A673 (cell line): ENCODE data around the gene ACOT7. TPM values are rescaled to one million over a fixed set of nuclear protein-coding genes. Genes with fewer than 3 reads are reported as not detected.

Source experiments
- BruUV-seq: library from RNA; stranded (reverse); fragments of 400-500 nt; replicated peaks from 2 replicates; lab custom pipeline; 2021; lab: Mats Ljungman, UMichigan
- CTCF ChIA-PET: fragments of 300-600 bp; sonication (Branson Sonifier 250); formaldehyde crosslinking; loops from one replicate; lab custom pipeline; 2022; ENCODE audit warnings: antibody characterized with exemption; lab: Charles Lee
- POLR2A ChIA-PET: fragments of 300-600 bp; sonication (Branson Sonifier 250); formaldehyde crosslinking; loops from one replicate; lab custom pipeline; 2022; ENCODE audit warnings: antibody characterized with exemption; ENCODE audit not compliant: low non-redundant PET; lab: Charles Lee
- DNase-seq: peaks from one replicate; pipeline ENCODE4 v3.0.0-alpha.2; 2015; ENCODE audit warnings: low spot score
- H3K27ac ChIP-seq: fragments of 200-600 bp; sonication (generic); 2 replicates; pipeline ENCODE4 v1.5.1; 2016; ENCODE audit warnings: mixed run types, low read depth, mild to moderate bottlenecking, mixed read lengths, antibody characterized with exemption, low read length; ENCODE audit not compliant: poor library complexity, severe bottlenecking
- H3K27me3 ChIP-seq: fragments of 200-600 bp; sonication (generic); replicated peaks from 2 replicates; pipeline ENCODE4 v1.6.1; 2017; ENCODE audit warnings: mixed run types, low read depth, mild to moderate bottlenecking, mixed read lengths, antibody characterized with exemption, low read length; ENCODE audit not compliant: insufficient read depth, poor library complexity
- H3K36me3 ChIP-seq: fragments of 200-600 bp; sonication (generic); 2 replicates; pipeline ENCODE4 v1.6.1; 2016; ENCODE audit warnings: mixed run types, mild to moderate bottlenecking, mixed read lengths, antibody characterized with exemption, low read length; ENCODE audit not compliant: insufficient read depth, poor library complexity, severe bottlenecking
- H3K4me1 ChIP-seq: fragments of 200-600 bp; sonication (generic); 2 replicates; pipeline ENCODE4 v1.6.1; 2017; ENCODE audit warnings: mixed run types, mild to moderate bottlenecking, mixed read lengths, antibody characterized with exemption, low read length; ENCODE audit not compliant: insufficient read depth, poor library complexity, severe bottlenecking
- H3K4me3 ChIP-seq: fragments of 200-600 bp; sonication (generic); 2 replicates; pipeline ENCODE4 v1.5.1; 2016; ENCODE audit warnings: low read depth, mixed run types, mild to moderate bottlenecking, mixed read lengths, low read length; ENCODE audit not compliant: poor library complexity, severe bottlenecking
- H3K9me3 ChIP-seq: fragments of 200-600 bp; sonication (generic); 2 replicates; pipeline ENCODE4 v1.6.1; 2016; ENCODE audit warnings: mixed run types, low read depth, mild to moderate bottlenecking, mixed read lengths, antibody characterized with exemption, low read length; ENCODE audit not compliant: poor library complexity, severe bottlenecking
- CTCF ChIP-seq: fragments of 300-800, 200-600 bp; sonication (generic); conservative IDR thresholded peaks from 2 replicates; pipeline ENCODE4 v1.5.1; 2017; ENCODE audit warnings: low read depth, mild to moderate bottlenecking, antibody characterized with exemption, low read length, moderate library complexity, mixed read lengths
- EZH2 ChIP-seq: fragments of 200-600 bp; sonication (generic); IDR thresholded peaks from 2 replicates; pipeline ENCODE4 v1.6.1; 2017; ENCODE audit warnings: borderline replicate concordance, low read depth, mild to moderate bottlenecking, mixed read lengths, antibody characterized with exemption, low read length; ENCODE audit not compliant: poor library complexity, severe bottlenecking
- intact Hi-C: fragments of 100-400 bp; cut with micrococcal nuclease; formaldehyde crosslinking; loops from one replicate; pipeline ENCODE4 v1.10.0; 2022; ENCODE audit not compliant: unreplicated experiment
- total RNA-seq: library from RNA; stranded (reverse); gene quantifications from 2 replicates; pipeline ENCODE4 v1.2.3, GENCODE V29; 2021

The ACOT7 gene
- total RNA-seq, 1 experiment from 2014 or later, result 132 TPM

GRCh38 chr1:6370006-6370405, 23.6 kb downstream of the ACOT7 start:
- no peak for DNase-seq
- intact Hi-C loops, result no loop called here
- H3K27ac ChIP-seq, result no peak overlapping the region
- ChIA-PET CTCF (no interaction called here), POLR2A (no interaction called here)
- H3K4me1 ChIP-seq, result no peaks in the 10 kb centered on the region
- H3K9me3 ChIP-seq, result no peaks in the 10 kb centered on the region
- no peaks in the 10 kb centered on the region for H3K27me3 ChIP-seq
- H3K36me3 ChIP-seq, result no peaks in the 10 kb centered on the region
- BruUV-seq, result no TSS peak
- H3K4me3 ChIP-seq, result no peak overlapping the region
- TF ChIP-seq CTCF (no peak), EZH2 (no peak)

GRCh38 chr1:6367381-6368012, 26.1 kb downstream of the ACOT7 start:
- Histone ChIP-seq H3K4me1 (no peaks in the 10 kb centered on the region), H3K4me3 (no peak overlapping the region), H3K27me3 (no peaks in the 10 kb centered on the region), H3K9me3 (no peaks in the 10 kb centered on the region), H3K36me3 (no peaks in the 10 kb centered on the region), H3K27ac (no peak overlapping the region)
- ChIA-PET CTCF (no interaction called here), POLR2A (no interaction called here)
- no peak for DNase-seq
- no peak for TF ChIP-seq CTCF
- TF ChIP-seq EZH2, result no peak
- intact Hi-C loops, result no loop called here
- no TSS peak for BruUV-seq

- CTCF ChIA-PET, result interaction anchor here (0.7 kb wide), 2 partner anchors 92 to 457 kb away, joined by 3 to 12 read pairs; no protein-coding TSS in a partner anchor
- Histone ChIP-seq H3K27me3 (no peaks in the 10 kb centered on the region), H3K4me1 (peaks cover under 1% of the 10 kb centered on the region), H3K36me3 (no peaks in the 10 kb centered on the region), H3K27ac (no peak overlapping the region), H3K9me3 (no peaks in the 10 kb centered on the region), H3K4me3 (no peak overlapping the region)
- no peak for DNase-seq
- no peak for TF ChIP-seq EZH2
- no peak for TF ChIP-seq CTCF
- intact Hi-C loops, result no loop called here
- no TSS peak for BruUV-seq
- POLR2A ChIA-PET, result no interaction called here
Measured at GRCh38 chr1:6365047-6365446, 28.5 kb downstream of the ACOT7 start.
